GM23338 (cell line): ENCODE data around the gene SND1. TPM values are rescaled to one million over a fixed set of nuclear protein-coding genes. Genes with fewer than 3 reads are reported as not detected.

Experiments used
- ATAC-seq: fragments of 200-7000 bp; cut with Tn5 transposase; 3 replicates; pipeline ENCODE4 v1.9.1; 2020
- DNase-seq: peaks from one replicate; pipeline ENCODE4 v3.0.0-alpha.2; 2015; ENCODE audit warnings: low spot score
- H2AFZ ChIP-seq: fragments of 200-600 bp; sonication (generic); 2 replicates; pipeline ENCODE4 v1.8.0; 2016; ENCODE audit warnings: antibody characterized with exemption, mild to moderate bottlenecking, moderate library complexity
- H3F3A ChIP-seq: fragments of 200-600 bp; sonication (generic); replicated peaks from 2 replicates; pipeline ENCODE4 v1.8.0; 2017; ENCODE audit warnings: antibody characterized with exemption, mixed run types, low read depth
- H3K27ac ChIP-seq: fragments of 200-600 bp; sonication (generic); 2 replicates; pipeline ENCODE4 v1.6.1; 2016; ENCODE audit warnings: low read depth
- H3K27me3 ChIP-seq: fragments of 200-600 bp; sonication (generic); 2 replicates; pipeline ENCODE4 v1.8.0; 2016; ENCODE audit warnings: mild to moderate bottlenecking, mixed run types, moderate library complexity; ENCODE audit not compliant: insufficient read depth
- H3K36me3 ChIP-seq: fragments of 200-600 bp; sonication (generic); 2 replicates; pipeline ENCODE4 v1.8.0; 2016; ENCODE audit warnings: mild to moderate bottlenecking; ENCODE audit not compliant: insufficient read depth
- H3K4me1 ChIP-seq: fragments of 200-600 bp; sonication (generic); 2 replicates; pipeline ENCODE4 v1.8.0; 2016; ENCODE audit warnings: mild to moderate bottlenecking, moderate library complexity; ENCODE audit not compliant: insufficient read depth
- H3K4me2 ChIP-seq: fragments of 200-600 bp; sonication (generic); 2 replicates; pipeline ENCODE4 v1.7.1; 2017; ENCODE audit warnings: mixed run types
- H3K4me3 ChIP-seq: fragments of 200-600 bp; sonication (generic); 2 replicates; pipeline ENCODE4 v1.6.1; 2016; ENCODE audit warnings: mixed run types
- H3K79me2 ChIP-seq: fragments of 200-600 bp; sonication (generic); replicated peaks from 2 replicates; pipeline ENCODE4 v1.8.0; 2017; ENCODE audit warnings: mild to moderate bottlenecking; ENCODE audit not compliant: insufficient read depth
- H3K9me2 ChIP-seq: fragments of 200-600 bp; sonication (generic); 2 replicates; pipeline ENCODE4 v1.8.0; 2017; ENCODE audit not compliant: insufficient read depth
- H4K20me1 ChIP-seq: fragments of 200-600 bp; sonication (generic); replicated peaks from 2 replicates; pipeline ENCODE4 v1.8.0; 2017; ENCODE audit warnings: mild to moderate bottlenecking; ENCODE audit not compliant: insufficient read depth
- H3K27ac Mint-ChIP-seq: 2 replicates; pipeline ENCODE4 v1.8.0; 2020; ENCODE audit warnings: inconsistent platforms, mild to moderate bottlenecking, moderate library complexity, mixed read lengths
- H3K27me3 Mint-ChIP-seq: 3 replicates; pipeline ENCODE4 v1.8.0; 2022; ENCODE audit warnings: low read depth, mild to moderate bottlenecking, moderate library complexity, mixed read lengths, inconsistent platforms; ENCODE audit not compliant: insufficient read depth, poor library complexity
- H3K36me3 Mint-ChIP-seq: 3 replicates; pipeline ENCODE4 v1.8.0; 2021; ENCODE audit warnings: low read depth, mild to moderate bottlenecking, inconsistent platforms, moderate library complexity, mixed read lengths
- H3K4me1 Mint-ChIP-seq: 3 replicates; pipeline ENCODE4 v1.8.0; 2020; ENCODE audit warnings: mild to moderate bottlenecking, inconsistent platforms, mixed read lengths
- H3K4me3 Mint-ChIP-seq: 3 replicates; pipeline ENCODE4 v1.8.0; 2021; ENCODE audit warnings: moderate library complexity, mild to moderate bottlenecking, inconsistent platforms, mixed read lengths
- H3K9me3 Mint-ChIP-seq: 3 replicates; pipeline ENCODE4 v1.8.0; 2020; ENCODE audit warnings: moderate library complexity, mild to moderate bottlenecking, inconsistent platforms, mixed read lengths
- CREB1 ChIP-seq: fragments of 250-450 bp; sonication (Bioruptor Pico); IDR thresholded peaks from 2 replicates; pipeline ENCODE4 v1.5.0; 2020; ENCODE audit warnings: low read depth, mild to moderate bottlenecking, moderate library complexity
- ETS1 ChIP-seq: IDR thresholded peaks from 2 replicates; pipeline ENCODE4 v1.6.1; 2016; ENCODE audit warnings: antibody characterized with exemption
- EZH2 ChIP-seq: fragments of 200-600 bp; sonication (generic); IDR thresholded peaks from one replicate; pipeline ENCODE4 v1.8.0; 2017; ENCODE audit warnings: antibody characterized with exemption, mild to moderate bottlenecking, low read depth; ENCODE audit not compliant: unreplicated experiment
- EZH2phosphoT487 ChIP-seq: fragments of 200-600 bp; sonication (generic); IDR thresholded peaks from one replicate; pipeline ENCODE4 v1.8.1; 2018; ENCODE audit warnings: antibody characterized with exemption; ENCODE audit not compliant: unreplicated experiment
- JUNB ChIP-seq: IDR thresholded peaks from one replicate; pipeline ENCODE4 v1.6.1; 2016; ENCODE audit warnings: antibody characterized with exemption; ENCODE audit not compliant: unreplicated experiment
- POLR2AphosphoS5 ChIP-seq: IDR thresholded peaks from 2 replicates; pipeline ENCODE4 v1.6.1; 2016; ENCODE audit warnings: antibody characterized with exemption, low read depth
- REST ChIP-seq: IDR thresholded peaks from one replicate; pipeline ENCODE4 v1.6.1; 2018; ENCODE audit warnings: antibody characterized with exemption; ENCODE audit not compliant: unreplicated experiment
- ZNF114 ChIP-seq: fragments of 250-450 bp; sonication (Bioruptor Pico); IDR thresholded peaks from 2 replicates; pipeline ENCODE4 v1.5.0; 2020; ENCODE audit warnings: mild to moderate bottlenecking, moderate library complexity
- ZNF331 ChIP-seq: fragments of 250-450 bp; sonication (Bioruptor Pico); IDR thresholded peaks from 2 replicates; pipeline ENCODE4 v1.5.0; 2020; ENCODE audit warnings: low read depth, mild to moderate bottlenecking, moderate library complexity
- polyA plus RNA-seq: library from polyadenylated mRNA; unstranded; fragments of >200 nt; fragmentation: Nextera tagmentation; extraction: Ambion mirVana; gene quantifications from 2 replicates; pipeline ENCODE4 v1.2.1, GENCODE V29; 2016
- total RNA-seq: library from RNA; depleted of rRNA; stranded (reverse); fragments of >200 nt; shearing (Covaris generic); gene quantifications from 2 replicates; pipeline ENCODE4 v1.2.3, GENCODE V29; 2014
- TF ChIP-seq, protein P1 (sequence below): fragments of 250-450 bp; sonication (Bioruptor Pico); IDR thresholded peaks from 2 replicates; pipeline ENCODE4 v1.5.0; 2020; ENCODE audit warnings: mild to moderate bottlenecking, moderate library complexity
- TF ChIP-seq, protein P2 (sequence below), 2 experiments: fragments of 200-600 bp in 1 of 2; sonication (generic) in 1 of 2; conservative IDR thresholded peaks; 2 replicates each; pipeline versions ENCODE4 v1.5.1 to v1.6.1; 2016 to 2017; ENCODE audit warnings: antibody characterized with exemption in 2 of 2, low read depth in 2 of 2, mild to moderate bottlenecking in 2 of 2, moderate library complexity in 1 of 2

Gene SND1
- total and polyA plus RNA-seq, 2 experiments from 2014 or later: 107 to 254 TPM

GRCh38 chr7:128066858-128067257 is 414.9 kb downstream of the SND1 start:
- H3K27me3 Mint-ChIP-seq: peaks cover 5% of the 10 kb centered on the region
- TF ChIP-seq, protein P1, sequence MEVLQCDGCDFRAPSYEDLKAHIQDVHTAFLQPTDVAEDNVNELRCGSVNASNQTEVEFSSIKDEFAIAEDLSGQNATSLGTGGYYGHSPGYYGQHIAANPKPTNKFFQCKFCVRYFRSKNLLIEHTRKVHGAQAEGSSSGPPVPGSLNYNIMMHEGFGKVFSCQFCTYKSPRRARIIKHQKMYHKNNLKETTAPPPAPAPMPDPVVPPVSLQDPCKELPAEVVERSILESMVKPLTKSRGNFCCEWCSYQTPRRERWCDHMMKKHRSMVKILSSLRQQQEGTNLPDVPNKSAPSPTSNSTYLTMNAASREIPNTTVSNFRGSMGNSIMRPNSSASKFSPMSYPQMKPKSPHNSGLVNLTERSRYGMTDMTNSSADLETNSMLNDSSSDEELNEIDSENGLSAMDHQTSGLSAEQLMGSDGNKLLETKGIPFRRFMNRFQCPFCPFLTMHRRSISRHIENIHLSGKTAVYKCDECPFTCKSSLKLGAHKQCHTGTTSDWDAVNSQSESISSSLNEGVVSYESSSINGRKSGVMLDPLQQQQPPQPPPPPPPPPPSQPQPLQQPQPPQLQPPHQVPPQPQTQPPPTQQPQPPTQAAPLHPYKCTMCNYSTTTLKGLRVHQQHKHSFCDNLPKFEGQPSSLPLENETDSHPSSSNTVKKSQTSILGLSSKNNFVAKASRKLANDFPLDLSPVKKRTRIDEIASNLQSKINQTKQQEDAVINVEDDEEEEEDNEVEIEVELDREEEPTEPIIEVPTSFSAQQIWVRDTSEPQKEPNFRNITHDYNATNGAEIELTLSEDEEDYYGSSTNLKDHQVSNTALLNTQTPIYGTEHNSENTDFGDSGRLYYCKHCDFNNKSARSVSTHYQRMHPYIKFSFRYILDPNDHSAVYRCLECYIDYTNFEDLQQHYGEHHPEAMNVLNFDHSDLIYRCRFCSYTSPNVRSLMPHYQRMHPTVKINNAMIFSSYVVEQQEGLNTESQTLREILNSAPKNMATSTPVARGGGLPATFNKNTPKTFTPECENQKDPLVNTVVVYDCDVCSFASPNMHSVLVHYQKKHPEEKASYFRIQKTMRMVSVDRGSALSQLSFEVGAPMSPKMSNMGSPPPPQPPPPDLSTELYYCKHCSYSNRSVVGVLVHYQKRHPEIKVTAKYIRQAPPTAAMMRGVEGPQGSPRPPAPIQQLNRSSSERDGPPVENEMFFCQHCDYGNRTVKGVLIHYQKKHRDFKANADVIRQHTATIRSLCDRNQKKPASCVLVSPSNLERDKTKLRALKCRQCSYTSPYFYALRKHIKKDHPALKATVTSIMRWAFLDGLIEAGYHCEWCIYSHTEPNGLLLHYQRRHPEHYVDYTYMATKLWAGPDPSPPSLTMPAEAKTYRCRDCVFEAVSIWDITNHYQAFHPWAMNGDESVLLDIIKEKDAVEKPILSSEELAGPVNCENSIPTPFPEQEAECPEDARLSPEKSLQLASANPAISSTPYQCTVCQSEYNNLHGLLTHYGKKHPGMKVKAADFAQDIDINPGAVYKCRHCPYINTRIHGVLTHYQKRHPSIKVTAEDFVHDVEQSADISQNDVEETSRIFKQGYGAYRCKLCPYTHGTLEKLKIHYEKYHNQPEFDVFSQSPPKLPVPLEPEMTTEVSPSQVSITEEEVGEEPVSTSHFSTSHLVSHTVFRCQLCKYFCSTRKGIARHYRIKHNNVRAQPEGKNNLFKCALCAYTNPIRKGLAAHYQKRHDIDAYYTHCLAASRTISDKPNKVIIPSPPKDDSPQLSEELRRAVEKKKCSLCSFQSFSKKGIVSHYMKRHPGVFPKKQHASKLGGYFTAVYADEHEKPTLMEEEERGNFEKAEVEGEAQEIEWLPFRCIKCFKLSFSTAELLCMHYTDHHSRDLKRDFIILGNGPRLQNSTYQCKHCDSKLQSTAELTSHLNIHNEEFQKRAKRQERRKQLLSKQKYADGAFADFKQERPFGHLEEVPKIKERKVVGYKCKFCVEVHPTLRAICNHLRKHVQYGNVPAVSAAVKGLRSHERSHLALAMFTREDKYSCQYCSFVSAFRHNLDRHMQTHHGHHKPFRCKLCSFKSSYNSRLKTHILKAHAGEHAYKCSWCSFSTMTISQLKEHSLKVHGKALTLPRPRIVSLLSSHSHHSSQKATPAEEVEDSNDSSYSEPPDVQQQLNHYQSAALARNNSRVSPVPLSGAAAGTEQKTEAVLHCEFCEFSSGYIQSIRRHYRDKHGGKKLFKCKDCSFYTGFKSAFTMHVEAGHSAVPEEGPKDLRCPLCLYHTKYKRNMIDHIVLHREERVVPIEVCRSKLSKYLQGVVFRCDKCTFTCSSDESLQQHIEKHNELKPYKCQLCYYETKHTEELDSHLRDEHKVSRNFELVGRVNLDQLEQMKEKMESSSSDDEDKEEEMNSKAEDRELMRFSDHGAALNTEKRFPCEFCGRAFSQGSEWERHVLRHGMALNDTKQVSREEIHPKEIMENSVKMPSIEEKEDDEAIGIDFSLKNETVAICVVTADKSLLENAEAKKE (CRISPR knock-in tag): no peak
- TF ChIP-seq REST (no peak), JUNB (no peak), CREB1 (CRISPR knock-in tag) (no peak), ETS1 (no peak), ZNF331 (CRISPR knock-in tag) (no peak), EZH2 (no peak), EZH2phosphoT487 (no peak), POLR2AphosphoS5 (no peak), ZNF114 (CRISPR knock-in tag) (no peak)
- TF ChIP-seq, protein P2, sequence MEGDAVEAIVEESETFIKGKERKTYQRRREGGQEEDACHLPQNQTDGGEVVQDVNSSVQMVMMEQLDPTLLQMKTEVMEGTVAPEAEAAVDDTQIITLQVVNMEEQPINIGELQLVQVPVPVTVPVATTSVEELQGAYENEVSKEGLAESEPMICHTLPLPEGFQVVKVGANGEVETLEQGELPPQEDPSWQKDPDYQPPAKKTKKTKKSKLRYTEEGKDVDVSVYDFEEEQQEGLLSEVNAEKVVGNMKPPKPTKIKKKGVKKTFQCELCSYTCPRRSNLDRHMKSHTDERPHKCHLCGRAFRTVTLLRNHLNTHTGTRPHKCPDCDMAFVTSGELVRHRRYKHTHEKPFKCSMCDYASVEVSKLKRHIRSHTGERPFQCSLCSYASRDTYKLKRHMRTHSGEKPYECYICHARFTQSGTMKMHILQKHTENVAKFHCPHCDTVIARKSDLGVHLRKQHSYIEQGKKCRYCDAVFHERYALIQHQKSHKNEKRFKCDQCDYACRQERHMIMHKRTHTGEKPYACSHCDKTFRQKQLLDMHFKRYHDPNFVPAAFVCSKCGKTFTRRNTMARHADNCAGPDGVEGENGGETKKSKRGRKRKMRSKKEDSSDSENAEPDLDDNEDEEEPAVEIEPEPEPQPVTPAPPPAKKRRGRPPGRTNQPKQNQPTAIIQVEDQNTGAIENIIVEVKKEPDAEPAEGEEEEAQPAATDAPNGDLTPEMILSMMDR (conservative IDR thresholded peaks at IDR 0.05; ENCODE audit: low read depth in 2 of 2): no peak
- H3K36me3 ChIP-seq: no peaks in the 10 kb centered on the region
- H3K9me2 ChIP-seq: no peaks in the 10 kb centered on the region
- no peak overlapping the region; the same call in 1 of the 2 replicates for H3K27ac ChIP-seq
- H3K4me3 ChIP-seq: no peak overlapping the region
- H2AFZ ChIP-seq: no peak overlapping the region
- no peak overlapping the region for H3K4me3 Mint-ChIP-seq
- no peaks in the 10 kb centered on the region for H3K27me3 ChIP-seq
- no peak overlapping the region for H3K27ac Mint-ChIP-seq
- H3K79me2 ChIP-seq: no peaks in the 10 kb centered on the region
- ATAC-seq: peak; percentile 40
- no peaks in the 10 kb centered on the region for H3K4me1 ChIP-seq
- peaks cover 4% of the 10 kb centered on the region for H4K20me1 ChIP-seq
- H3F3A ChIP-seq: no peaks in the 10 kb centered on the region
- H3K4me1 Mint-ChIP-seq: peaks cover 12% of the 10 kb centered on the region
- no peaks in the 10 kb centered on the region for H3K9me3 Mint-ChIP-seq
- no peak overlapping the region for H3K4me2 ChIP-seq
- no peaks in the 10 kb centered on the region; the same call in 2 of the 3 replicates for H3K36me3 Mint-ChIP-seq
- DNase-seq: peak; percentile 21
